Stomach smooth muscle (tissue), 2 donors: Measurements from ENCODE around the gene TMEM33.
"Not testable (repeated sequence)": the region's sequence is repeated elsewhere in the genome, so short reads cannot be mapped to it uniquely, and the experiment has no call there.

Source experiments
- H3K27ac ChIP-seq: one replicate; pipeline ENCODE4 v1.7.0; 2013; ENCODE audit warnings: mild to moderate bottlenecking, low read length, inconsistent platforms
- H3K27me3 ChIP-seq, 2 donors: one replicate each; pipeline ENCODE4 v1.7.0; 2013; ENCODE audit warnings: low read length in 2 of 2; ENCODE audit not compliant: insufficient read depth in 2 of 2, control insufficient read depth in 1 of 2
- H3K36me3 ChIP-seq, 2 donors: one replicate each; pipeline ENCODE4 v1.7.0; 2013; ENCODE audit warnings: low read length in 2 of 2; ENCODE audit not compliant: control insufficient read depth in 2 of 2, insufficient read depth in 2 of 2
- H3K4me1 ChIP-seq: one replicate; pipeline ENCODE4 v1.7.0; 2013; ENCODE audit warnings: low read length; ENCODE audit not compliant: control insufficient read depth, insufficient read depth
- H3K4me3 ChIP-seq, 2 donors: one replicate each; pipeline ENCODE4 v1.7.0; 2013; ENCODE audit warnings: low read length in 2 of 2
- H3K9ac ChIP-seq, 2 donors: one replicate each; pipeline ENCODE4 v1.7.0; 2013; ENCODE audit warnings: low read length in 2 of 2, mild to moderate bottlenecking in 1 of 2
- H3K9me3 ChIP-seq, 2 donors: one replicate each; pipeline ENCODE4 v1.7.0; 2013; ENCODE audit warnings: low read length in 2 of 2; ENCODE audit not compliant: control insufficient read depth in 2 of 2
- donor health status: healthy.
- donor health status: Pancreatic carcinoma.

Gene TMEM33

GRCh38 chr4:41934901-41935651 is at the start of gene TMEM33:
Gene TMEM33, plus strand, starts transcription at chr4:41935429. Its CDS starts 56 bp downstream, at chr4:41935485.
- H3K36me3 ChIP-seq = peaks cover 0 to 5% of the 10 kb centered on the region in 2 donors
- peak within 1 kb of the TSS; percentile 95 for H3K4me3 ChIP-seq
- peaks cover 9% of the 10 kb centered on the region for H3K4me1 ChIP-seq
- H3K9ac ChIP-seq = peak within 1 kb of the TSS; percentile 91 to 94
- no peaks in the 10 kb centered on the region for H3K9me3 ChIP-seq
- no peaks in the 10 kb centered on the region for H3K27me3 ChIP-seq
- H3K27ac ChIP-seq = peak within 1 kb of the TSS; percentile 73

DNA sequence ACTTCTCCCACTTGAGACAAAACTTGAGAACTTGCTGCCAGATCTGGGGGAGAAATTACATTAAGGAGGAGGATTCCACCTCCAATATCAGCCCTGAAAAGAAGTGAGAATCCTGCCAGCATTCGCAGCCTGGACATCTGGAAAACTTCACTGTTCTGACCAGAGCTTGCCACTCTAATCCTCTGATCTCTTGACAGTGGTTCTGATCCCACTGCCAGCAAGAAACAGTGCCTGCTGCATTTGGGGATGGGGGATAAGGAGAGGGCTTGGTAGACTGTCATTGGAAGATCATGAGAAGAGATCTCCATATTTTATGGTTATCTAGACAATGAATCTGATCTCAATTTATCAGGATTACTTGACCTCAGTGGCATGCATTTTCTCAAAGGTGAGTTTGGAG is 49.8 kb upstream of the TMEM33 start:
- H3K9me3 ChIP-seq = no peaks in the 10 kb centered on the region
- H3K27me3 ChIP-seq = peaks cover 22 to 29% of the 10 kb centered on the region in 2 donors
- H3K36me3 ChIP-seq = no peaks in the 10 kb centered on the region
- H3K27ac ChIP-seq = no peak overlapping the region
- peaks cover 18% of the 10 kb centered on the region for H3K4me1 ChIP-seq
- no peak overlapping the region for H3K9ac ChIP-seq
- no peak overlapping the region for H3K4me3 ChIP-seq

DNA sequence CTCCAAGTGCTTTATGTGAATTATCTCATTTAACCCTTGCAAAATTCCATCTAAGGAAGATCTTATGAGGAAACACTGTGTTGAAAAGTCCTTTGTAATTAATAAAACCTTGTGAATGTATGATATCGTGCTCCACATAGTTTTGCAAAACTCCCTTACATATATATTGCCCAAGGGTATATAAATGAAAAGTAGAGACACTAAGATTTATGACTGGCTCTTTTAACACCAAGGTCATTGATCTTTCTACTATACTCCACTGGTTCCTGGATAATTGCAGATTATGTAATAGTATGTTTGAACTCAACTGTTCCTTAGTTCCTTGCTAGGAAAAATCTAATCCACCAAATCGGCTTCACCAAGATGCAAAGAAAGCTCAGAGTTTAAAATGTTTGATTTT is 48.0 kb upstream of the TMEM33 start:
- no peaks in the 10 kb centered on the region for H3K36me3 ChIP-seq
- no peaks in the 10 kb centered on the region for H3K9me3 ChIP-seq
- H3K4me3 ChIP-seq = no peak overlapping the region
- H3K9ac ChIP-seq = no peak overlapping the region
- peaks cover 2% of the 10 kb centered on the region for H3K4me1 ChIP-seq
- no peak overlapping the region for H3K27ac ChIP-seq
- peaks cover 9 to 11% of the 10 kb centered on the region in 2 donors for H3K27me3 ChIP-seq

DNA sequence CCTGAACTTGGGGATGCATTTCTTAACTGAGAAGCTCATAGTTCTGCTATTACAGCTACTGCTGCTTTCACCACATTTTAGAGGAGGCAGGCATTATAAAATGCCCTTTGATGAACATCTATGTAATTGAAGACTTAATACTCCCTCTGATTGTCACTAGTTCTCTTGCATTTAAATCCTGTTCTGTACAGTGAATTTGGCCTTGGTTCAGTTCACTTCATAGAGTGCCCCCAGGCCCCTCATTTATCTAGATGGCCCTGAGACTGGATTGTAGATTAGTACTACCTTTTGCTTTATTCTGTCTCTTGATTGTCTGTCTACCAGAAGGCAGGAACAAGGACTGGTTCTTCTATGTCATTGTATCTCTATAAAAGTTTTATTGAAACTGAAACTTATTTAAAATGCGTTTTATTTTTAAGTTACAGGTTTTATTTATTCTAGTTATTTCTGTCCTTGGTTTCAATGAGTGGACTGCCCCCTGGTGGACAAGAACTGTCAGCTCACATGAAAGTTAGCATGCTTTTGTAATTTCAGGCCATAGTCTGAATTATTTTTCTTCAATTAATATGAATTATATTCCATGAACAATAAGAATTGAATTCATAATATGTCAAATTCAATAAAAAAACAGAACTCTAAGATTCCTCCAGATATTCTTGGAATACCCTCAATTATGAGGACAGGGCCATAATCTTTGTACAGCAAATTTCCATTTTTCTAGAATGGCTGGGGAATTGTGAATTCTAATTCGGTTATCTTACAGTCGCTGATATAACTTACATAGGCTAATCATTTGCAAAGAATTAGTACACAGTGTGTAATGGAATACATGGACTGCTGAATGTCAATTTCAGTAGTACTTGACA is 47.2 kb upstream of the TMEM33 start:
- Histone ChIP-seq H3K27me3 (peaks cover 8% of the 10 kb centered on the region in 2 donors), H3K9ac (no peak overlapping the region), H3K4me1 (no peaks in the 10 kb centered on the region), H3K36me3 (no peaks in the 10 kb centered on the region), H3K4me3 (no peak overlapping the region), H3K27ac (no peak overlapping the region), H3K9me3 (no peaks in the 10 kb centered on the region)

GRCh38 chr4:41888687-41889074 is 46.5 kb upstream of the TMEM33 start:
- Histone ChIP-seq H3K4me3 (no peak overlapping the region), H3K27me3 (peaks cover 4 to 11% of the 10 kb centered on the region in 2 donors), H3K9ac (no peak overlapping the region), H3K36me3 (no peaks in the 10 kb centered on the region), H3K27ac (no peak overlapping the region), H3K9me3 (no peaks in the 10 kb centered on the region), H3K4me1 (no peaks in the 10 kb centered on the region)

DNA sequence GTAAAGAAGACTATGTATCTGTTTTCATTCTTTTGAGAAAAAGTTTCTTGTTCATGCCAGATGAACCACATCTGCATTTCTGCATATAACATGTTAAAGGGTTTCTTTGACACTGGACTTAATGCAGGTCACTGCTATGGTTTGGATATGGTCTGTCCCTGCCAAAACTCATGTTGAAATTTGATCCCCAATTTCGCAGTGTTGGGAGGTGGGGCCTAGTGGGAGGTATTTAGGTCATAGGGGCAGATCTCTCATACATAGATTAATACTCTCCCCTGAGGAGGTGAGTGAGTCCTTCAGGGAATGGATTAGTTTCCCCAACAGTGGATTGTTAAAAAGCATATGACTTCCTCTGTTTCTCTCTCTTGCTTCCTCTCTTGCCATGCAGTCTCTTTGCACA is 45.9 kb upstream of the TMEM33 start:
- Histone ChIP-seq H3K9ac (no peak overlapping the region), H3K27ac (no peak overlapping the region), H3K27me3 (peaks cover 3 to 11% of the 10 kb centered on the region in 2 donors), H3K4me3 (no peak overlapping the region), H3K9me3 (no peaks in the 10 kb centered on the region), H3K36me3 (no peaks in the 10 kb centered on the region), H3K4me1 (no peaks in the 10 kb centered on the region)

GRCh38 chr4:41890085-41890484 is 45.1 kb upstream of the TMEM33 start:
- Histone ChIP-seq H3K36me3 (no peaks in the 10 kb centered on the region), H3K27ac (no peak overlapping the region), H3K4me3 (no peak overlapping the region), H3K27me3 (peaks cover 0 to 8% of the 10 kb centered on the region in 2 donors), H3K9me3 (no peaks in the 10 kb centered on the region), H3K9ac (no peak overlapping the region), H3K4me1 (no peaks in the 10 kb centered on the region)

DNA sequence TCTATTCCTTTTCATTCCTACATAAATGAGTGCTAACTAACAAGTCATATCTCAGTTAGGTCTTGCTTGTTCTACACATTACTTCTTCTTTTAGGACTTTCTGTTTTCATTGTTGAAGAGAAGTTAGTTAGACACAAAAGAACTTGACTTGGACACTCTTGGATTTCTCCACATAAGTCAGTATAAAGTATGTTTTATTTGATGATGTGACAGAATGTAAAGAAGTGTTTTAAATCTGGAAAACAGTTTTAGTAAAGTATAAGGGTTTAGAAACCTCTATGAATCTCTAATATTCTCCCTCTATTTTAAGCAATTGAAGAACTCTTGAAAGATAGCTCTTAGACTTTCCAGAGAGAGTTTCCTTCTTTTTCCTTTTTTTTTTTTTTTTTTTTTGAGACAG is 38.6 kb upstream of the TMEM33 start:
- H3K27me3 ChIP-seq = peaks cover 0 to 5% of the 10 kb centered on the region in 2 donors
- no peaks in the 10 kb centered on the region for H3K4me1 ChIP-seq
- no peak overlapping the region for H3K9ac ChIP-seq
- H3K27ac ChIP-seq = no peak overlapping the region
- no peak overlapping the region for H3K4me3 ChIP-seq
- no peaks in the 10 kb centered on the region for H3K36me3 ChIP-seq
- no peaks in the 10 kb centered on the region for H3K9me3 ChIP-seq

DNA sequence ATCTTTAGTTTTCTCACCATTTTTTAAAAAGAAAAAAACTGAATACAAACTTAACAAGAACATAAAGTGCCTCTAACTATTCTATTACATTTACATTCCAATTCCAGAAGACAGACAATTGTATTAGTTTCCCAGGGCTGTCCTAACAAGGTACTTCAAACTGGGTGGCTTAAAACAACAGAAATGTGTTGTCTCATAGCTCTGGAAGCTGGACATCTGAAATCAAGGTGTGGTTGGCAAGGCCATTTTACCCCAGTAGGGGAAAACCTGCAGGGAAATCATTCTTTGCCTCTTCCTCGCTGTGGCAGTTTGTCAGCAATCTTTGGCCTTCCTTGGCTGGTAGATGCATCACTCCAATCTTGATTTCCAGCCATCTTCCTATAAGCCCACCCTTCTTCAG is 37.5 kb upstream of the TMEM33 start:
- no peak overlapping the region for H3K4me3 ChIP-seq
- no peaks in the 10 kb centered on the region for H3K4me1 ChIP-seq
- no peak overlapping the region for H3K27ac ChIP-seq
- H3K36me3 ChIP-seq = no peaks in the 10 kb centered on the region
- H3K9ac ChIP-seq = no peak overlapping the region
- no peaks in the 10 kb centered on the region for H3K9me3 ChIP-seq
- peaks cover 0 to 5% of the 10 kb centered on the region in 2 donors for H3K27me3 ChIP-seq

GRCh38 chr4:41909136-41909535 is 26.1 kb upstream of the TMEM33 start:
- not testable (repeated sequence) for H3K4me1 ChIP-seq, H3K27me3 ChIP-seq, H3K4me3 ChIP-seq, H3K27ac ChIP-seq, H3K9ac ChIP-seq, H3K9me3 ChIP-seq, H3K36me3 ChIP-seq

DNA sequence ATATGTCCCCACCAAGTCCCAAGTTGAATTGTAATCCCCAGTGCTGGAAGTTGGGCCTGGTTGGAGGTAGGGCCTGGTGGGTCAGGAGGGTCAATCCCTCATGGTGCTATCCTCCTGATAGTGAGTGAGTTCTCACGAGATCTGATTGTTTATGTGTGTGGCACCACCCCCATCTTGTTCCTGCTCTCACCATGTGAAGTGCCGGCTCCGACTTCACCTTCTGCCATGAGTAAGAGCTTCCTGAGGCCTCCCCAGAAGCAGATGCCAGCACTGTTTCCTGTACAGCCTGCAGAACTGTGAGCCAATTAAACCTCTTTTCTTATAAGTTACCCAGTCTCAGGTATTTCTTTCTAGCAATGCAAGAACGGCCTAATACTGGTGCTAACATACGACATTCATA is 22.7 kb upstream of the TMEM33 start:
- Histone ChIP-seq H3K4me3 (no peak overlapping the region), H3K4me1 (no peaks in the 10 kb centered on the region), H3K27me3 (no peaks in the 10 kb centered on the region), H3K27ac (no peak overlapping the region), H3K36me3 (no peaks in the 10 kb centered on the region), H3K9me3 (no peaks in the 10 kb centered on the region), H3K9ac (no peak overlapping the region)
